Activated CD4-positive, alpha-beta T cell treated with anti-CD3 and anti-CD28 coated beads, Interleukin-2, Interleukin-4, amounts not matched to agents 100 ng/mL and 50 ng/mL, durations not matched to agents 16 hours and 8 hours (primary cell): ENCODE results near the gene MINDY4B.

Experiments
- DNase-seq: peaks from one replicate; pipeline ENCODE4 v3.0.0-alpha.2; 2020; ENCODE audit warnings: low spot score

MINDY4B gene

DNA sequence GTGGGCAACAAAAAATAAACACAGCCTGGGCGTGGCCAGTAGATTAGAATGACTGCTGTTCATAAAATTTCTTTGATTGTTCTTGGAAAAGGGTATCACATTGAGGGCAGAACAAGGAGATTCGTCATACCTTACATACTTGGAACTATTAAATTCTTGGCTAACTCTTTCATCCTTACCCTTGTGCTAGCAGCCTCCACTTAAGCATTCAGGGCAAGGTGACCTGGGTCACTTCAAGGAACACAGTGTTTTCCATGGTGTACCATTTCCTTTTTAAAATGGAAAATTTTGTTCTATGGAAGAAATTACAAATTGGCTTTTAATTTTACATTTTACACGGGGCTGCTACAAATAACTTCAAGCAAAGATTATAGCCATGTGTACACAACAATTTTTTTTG, 60.8 kb downstream of the MINDY4B start:
- no peak for DNase-seq

DNA sequence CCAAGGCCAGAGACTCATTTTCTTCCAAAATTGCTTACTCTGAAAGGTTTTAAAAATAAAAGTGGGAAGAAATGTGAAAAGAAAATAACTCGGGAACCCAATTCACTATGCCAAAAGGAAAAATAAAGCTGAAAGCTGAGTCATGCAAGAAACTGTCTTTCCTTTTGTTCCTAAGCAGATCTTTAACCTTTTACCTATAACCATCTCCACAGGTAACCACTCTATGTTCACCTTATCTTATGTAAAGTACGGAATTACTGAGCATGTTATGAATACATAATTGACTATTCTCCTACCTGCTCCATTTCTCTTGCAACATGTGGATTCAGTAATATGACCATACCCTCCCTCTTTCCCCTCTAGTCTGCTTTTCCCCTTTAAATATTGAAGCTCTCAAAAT, 62.0 kb downstream of the MINDY4B start:
- DNase-seq = no peak

DNA sequence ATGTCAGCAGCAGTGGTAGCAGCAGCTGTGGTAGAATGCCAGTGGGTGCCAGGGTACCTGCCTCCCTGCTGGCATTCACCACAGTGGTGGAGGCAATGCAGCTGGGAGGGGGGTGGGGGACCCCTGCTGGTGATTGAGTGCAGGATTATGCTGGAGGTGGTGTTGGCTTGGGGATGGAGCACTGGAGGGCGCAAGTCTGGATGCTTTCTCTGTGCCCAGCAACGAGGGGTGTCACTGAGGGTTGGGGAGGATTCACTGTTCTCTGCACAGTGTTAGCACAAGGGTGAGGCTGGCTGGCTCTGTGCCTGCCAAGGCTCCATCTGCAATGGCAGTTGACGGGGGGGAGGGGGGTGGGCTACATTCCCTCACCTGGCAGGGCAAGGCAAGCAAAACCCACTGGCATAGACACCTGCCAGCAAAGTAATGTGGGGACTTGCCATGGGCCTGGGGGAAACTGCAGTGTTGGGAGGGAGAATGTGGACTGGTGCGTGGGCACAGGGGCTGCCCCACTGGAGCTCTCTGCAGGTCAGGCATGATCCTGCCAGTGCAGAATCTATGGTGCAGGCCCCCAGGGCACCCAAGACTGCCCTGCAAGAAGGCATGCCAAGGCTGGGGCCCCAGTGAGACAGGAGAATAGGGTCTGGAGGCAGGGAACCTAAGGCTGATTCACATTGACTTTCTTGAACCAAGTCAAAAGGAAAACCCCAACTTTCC, 64.3 kb downstream of the MINDY4B start:
- no peak for DNase-seq

DNA sequence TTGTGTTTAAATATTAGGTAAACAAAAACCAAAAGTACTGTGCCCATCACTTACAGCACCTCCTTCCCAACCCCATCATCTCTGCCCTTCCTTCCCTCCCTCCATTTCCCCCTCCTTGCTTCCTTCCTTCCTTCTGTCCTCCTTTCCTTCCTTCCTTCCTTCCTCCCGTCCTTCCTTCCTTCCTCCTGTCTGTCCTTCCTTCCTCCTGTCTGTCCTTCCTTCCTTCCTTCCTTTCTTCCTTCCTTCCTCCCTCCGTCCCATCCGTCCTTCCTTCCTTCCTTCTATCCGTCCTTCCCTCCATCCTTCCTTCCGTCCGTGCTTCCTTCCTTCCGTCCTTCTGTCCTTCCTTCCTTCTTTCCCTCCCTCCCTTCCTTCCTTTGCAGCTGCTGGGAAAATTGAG, 74.5 kb downstream of the MINDY4B start:
- no peak for DNase-seq

DNA sequence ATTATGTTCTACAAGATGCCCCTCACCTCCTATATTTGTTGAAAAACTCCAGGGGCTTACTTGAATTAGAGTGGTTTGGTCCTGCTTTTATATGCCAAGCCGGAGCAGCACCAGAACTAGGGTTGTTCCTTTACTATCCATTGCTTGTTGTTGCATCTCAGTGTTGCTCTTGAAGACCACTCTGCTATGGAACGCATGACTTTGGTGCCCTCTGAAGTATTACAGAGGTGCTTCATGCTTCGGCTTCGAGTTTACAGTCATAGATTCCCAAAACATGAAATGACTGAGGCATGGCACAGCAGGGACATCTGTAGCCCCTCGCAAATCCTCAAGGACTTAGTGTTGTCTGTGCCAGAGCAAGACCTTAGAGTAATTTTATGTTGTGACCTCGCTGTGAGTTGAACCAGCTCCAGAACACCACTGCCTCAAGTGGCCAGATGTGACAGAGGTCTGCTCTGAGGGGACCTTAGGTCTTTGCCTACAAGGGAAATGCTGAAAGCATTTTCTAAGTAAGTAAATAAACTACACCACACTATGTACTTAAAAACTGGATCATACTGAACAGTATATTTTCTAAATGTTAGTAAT, 75.1 kb downstream of the MINDY4B start:
- DNase-seq = peak; percentile 8

DNA sequence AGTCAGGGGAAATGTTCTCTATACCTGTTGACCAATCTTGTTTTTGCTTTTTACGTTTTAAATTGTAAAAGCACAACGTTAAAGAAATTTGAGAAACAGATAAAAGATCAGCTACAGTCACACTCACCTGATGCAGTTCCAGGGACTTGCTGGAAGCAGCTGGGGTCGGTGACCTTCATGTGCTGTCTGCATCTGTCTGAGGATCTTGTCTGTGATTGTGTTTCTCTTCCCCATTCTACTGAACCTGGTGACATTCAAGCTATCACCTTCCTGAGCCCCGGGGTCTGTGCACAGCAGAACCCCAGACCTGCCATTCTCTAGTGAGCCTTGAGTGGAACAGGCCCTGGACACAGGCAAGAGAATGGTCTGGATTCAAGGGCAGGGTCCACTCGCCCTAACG, 75.8 kb downstream of the MINDY4B start:
- no peak for DNase-seq

DNA sequence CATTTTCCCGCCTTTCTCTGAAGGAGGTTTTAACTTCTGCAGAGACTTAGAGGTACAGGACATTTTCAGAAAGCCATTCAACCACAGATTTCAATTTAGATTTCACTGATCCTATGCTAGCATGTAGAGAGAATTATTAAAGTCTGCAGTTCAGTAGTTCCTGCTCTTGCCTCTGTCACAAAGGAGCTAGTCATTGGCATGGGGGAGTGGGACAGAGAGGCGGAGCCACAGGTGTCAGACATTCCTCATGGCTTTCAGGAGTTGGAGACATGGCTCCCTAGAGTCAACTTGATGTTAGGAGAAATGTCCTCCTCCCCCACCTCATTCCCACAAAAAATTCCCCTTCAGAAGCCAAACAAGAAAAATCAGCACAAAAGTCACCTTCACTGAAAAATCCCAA, 76.2 kb downstream of the MINDY4B start:
- DNase-seq = no peak

DNA sequence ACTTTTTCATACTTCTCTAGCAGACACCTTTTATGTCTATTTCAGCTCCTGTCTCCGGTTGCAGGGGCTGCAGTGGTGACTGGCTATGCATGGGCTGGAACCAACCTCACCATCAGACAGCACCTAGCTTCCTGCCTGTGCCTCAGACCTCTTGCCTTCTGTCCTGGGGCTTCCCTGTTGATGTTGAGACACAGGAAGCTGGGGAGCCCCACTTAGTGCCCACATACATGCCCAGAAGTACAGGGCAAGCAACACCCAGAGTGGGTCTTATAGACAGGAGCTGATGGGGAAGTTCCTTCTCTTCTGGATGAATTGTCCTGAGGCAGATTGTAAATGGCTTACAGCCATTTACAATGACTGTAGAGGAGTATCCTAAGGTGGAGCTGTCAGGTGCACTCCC, 77.0 kb downstream of the MINDY4B start:
- DNase-seq = no peak

DNA sequence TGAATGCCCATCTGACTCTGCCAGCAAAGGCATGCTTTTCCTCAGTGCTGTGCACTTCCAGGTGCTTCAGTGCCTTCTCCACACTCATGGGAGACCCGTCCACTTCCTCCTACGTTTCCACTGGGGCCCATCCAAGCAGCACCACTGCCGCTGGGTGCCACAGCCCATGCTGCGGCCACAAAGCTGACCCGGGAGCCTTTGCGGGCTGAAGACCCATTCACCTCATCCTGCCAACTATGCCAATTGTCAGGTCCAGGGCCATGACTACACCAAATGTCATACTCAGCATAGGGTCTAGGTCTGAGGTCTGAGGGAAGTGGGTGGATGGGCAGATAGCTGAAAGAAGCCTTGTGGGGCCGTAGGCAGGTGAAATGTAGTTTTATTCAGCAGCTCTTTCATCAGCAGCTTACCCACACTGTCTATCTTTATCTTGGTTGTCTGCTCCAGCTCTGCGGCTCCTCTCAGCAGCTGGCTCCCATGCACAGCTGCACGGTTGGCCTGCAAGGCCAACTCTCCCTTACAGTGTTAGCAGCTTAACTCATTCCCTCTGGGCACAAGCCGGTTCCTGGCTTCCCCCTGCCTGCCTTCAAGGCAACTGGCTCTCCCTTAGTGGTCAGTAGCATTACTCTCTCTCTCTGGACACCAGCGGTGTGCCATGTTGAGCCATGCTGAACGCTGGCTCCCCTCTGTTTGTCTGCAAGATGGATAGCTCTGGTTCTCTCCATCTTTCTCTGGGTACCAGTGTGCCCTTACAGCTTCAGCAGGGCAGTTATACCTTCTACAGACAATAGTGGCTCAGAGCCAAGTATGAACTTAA, 78.6 kb downstream of the MINDY4B start:
- no peak for DNase-seq

DNA sequence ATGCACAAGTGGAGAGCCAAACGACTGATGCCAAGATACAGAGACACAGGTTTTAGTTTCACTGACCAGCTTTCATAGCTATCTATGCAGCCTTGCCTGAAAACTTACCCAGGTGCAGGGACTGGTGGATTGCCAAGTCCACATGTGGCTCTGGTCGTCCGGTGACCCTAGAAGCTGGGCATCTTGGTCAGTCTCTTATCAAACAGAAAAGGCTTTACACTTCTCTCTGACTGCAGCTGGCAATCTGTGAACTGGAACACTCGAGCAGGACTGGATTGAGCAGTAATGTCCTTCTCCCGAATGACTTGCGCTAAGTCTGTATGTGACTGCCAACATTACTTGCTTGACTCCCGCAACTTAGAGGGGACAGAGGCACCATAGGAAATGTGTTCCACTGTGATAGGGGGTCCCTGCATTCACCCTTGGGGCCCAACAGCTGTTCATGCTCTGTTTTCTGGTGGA, 79.3 kb downstream of the MINDY4B start:
- no peak for DNase-seq

DNA sequence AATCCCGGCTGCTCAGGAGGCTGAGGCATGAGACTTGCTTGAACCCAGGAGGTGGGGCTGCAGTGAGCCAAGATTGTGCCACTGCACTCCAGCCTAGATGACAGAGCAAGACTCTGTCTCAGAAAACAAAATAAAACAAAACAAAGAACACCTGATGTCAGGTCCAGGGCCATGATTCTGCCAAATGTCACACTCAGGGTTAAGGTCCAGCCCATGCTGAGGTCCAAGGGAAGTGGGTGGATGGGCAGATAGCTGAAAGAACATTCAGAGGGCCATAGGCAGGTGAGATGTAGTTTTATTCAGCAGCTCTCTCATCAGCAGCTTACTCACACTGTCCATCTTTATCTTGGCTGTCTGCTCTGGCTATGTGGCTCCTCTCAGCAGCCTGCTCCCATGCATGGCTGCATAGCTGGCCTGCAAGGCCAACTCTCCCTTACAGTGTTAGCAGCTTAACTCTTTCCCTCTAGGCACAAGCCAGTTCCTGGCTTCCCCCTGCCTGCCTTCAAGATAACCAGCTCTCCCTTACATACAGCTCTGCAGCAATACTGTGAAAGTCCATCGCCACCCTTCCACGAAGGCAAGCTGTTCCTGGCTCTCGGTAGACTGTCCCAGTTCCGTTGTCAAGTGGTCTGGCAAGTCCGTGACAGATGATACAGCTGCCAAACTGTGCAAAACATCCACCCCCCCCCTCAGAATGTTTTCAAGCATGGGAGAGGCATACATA, 79.9 kb downstream of the MINDY4B start:
- DNase-seq = no peak

DNA sequence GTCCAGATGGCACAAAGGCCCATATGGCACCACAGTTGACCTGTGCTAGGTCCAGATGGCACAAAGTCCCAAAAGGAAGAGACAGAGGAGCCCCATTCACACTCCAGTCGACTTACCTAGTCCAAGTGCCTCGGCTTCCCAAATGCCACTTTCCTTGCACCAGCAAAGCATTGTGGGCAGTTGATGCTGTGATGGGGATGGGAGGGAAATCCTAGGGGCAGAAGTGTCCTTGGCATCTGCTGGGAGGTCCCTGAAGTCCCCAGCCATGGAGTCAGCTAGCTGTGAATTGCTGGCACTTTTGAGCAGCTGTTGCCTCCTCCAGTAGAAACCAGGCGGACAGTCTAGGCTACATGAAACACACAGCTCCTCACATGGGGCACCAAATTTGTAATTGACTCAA, 82.0 kb downstream of the MINDY4B start:
- no peak for DNase-seq

DNA sequence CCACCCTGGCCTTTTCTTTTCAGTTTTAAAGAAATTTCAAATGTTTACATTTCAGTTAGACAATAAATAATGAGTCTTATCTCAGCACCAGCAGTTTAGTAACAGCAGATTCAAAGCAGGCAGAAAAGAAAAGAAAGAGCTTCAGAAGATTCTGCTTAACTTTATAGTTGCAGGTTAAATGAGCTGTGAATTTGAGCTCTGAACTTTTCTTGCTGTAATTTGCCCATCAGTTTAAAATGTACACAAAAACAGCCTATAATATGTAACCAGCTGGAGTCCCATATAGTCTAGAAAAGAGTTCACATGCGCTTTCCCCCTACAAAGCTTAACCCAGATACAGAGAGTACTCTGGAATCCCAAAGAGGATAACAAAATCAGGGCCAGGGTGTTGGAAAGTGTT, 82.6 kb downstream of the MINDY4B start:
- no peak for DNase-seq
